K562 (cell line): ENCODE results near the gene CASP1. TPM values are rescaled to one million over a fixed set of nuclear protein-coding genes. Genes with fewer than 3 reads are reported as not detected.

ENCODE experiments used
- FOSL1 ChIP-seq: fragments of 200-800 bp; sonication (Bioruptor generic); conservative IDR thresholded peaks from 2 replicates; pipeline ENCODE4 v1.6.1; 2016; ENCODE audit warnings: missing genetic modification characterization, missing compliant biosample characterization
- KLF6 ChIP-seq: fragments of 250-450 bp; sonication (Bioruptor Pico); IDR thresholded peaks from 2 replicates; pipeline ENCODE4 v1.4.0; 2020; ENCODE audit warnings: mild to moderate bottlenecking, moderate library complexity, borderline replicate concordance
- MAFF ChIP-seq: IDR thresholded peaks from 2 replicates; pipeline ENCODE4 v1.6.1; 2012; ENCODE audit warnings: low read length, improper control_type of control experiment
- REST ChIP-seq, 2 experiments: fragments of 450-650 bp; formaldehyde crosslinking in 1 of 2; IDR thresholded peaks; 2 replicates each; pipeline versions ENCODE4 v1.4.0 to v1.6.1; 2014 to 2020; ENCODE audit warnings: mild to moderate bottlenecking in 2 of 2, borderline replicate concordance in 1 of 2, low read depth in 1 of 2
- ZBTB40 ChIP-seq, 2 experiments: fragments of 450-650 bp in 1 of 2; sonication (generic) in 1 of 2; formaldehyde crosslinking in 1 of 2; IDR thresholded peaks; 2 replicates each; pipeline versions ENCODE4 v1.7.1 to v1.9.0; 2016 to 2022; ENCODE audit warnings: inconsistent platforms in 1 of 2, mild to moderate bottlenecking in 1 of 2, missing genetic modification reagents in 1 of 2
- ZNF282 ChIP-seq: sonication (generic); formaldehyde crosslinking; IDR thresholded peaks from 2 replicates; pipeline ENCODE4 v1.8.1; 2023; ENCODE audit warnings: missing genetic modification reagents
- polyA plus RNA-seq, 8 experiments: library from polyadenylated mRNA; depleted of rRNA in 4 of 8; stranded (reverse) in 5 of 8; unstranded in 3 of 8; fragments of >200 nt; fragmentation: Nextera tagmentation in 2 of 8; fragmentation: Illumina TruSeq in 1 of 8; extraction: Ambion mirVana in 2 of 8; extraction: Trizol in 1 of 8; gene quantifications; 2 replicates each; pipeline versions ENCODE4 v1.2.1 to v1.2.3, GENCODE V29; 2011 to 2014; ENCODE audit warnings: inconsistent platforms in 1 of 8, missing spikeins in 1 of 8
- total RNA-seq, 7 experiments: library from RNA; depleted of rRNA in 6 of 7; stranded (reverse); fragments of >200 nt in 6 of 7; fragmentation: Illumina TruSeq in 2 of 7; extraction: Trizol in 2 of 7; gene quantifications; 2 replicates each; pipeline versions ENCODE4 v1.2.1 to v1.2.3, GENCODE V29; 2011 to 2021; ENCODE audit warnings: low replicate concordance in 1 of 7

Gene CASP1
- total and polyA plus RNA-seq, 9 of the 15 experiments (the other 6 are each of a cell fraction or from before 2014, with no cell fraction given): not detected

GRCh38 chr11:104995001-104995408 lies 39.9 kb downstream of the CASP1 start (continued):
- TF ChIP-seq REST (IDR thresholded peaks at IDR 0.05; ENCODE audit: borderline replicate concordance) (no peak), REST (CRISPR knock-in tag; IDR thresholded peaks at IDR 0.05; ENCODE audit: low read depth) (no peak), ZBTB40 (IDR thresholded peaks at IDR 0.05) (no peak), ZBTB40 (CRISPR knock-in tag; IDR thresholded peaks at IDR 0.05) (no peak), MAFF (no peak), ZNF282 (CRISPR knock-in tag) (no peak), KLF6 (no peak), FOSL1 (tag) (no peak)
